ENCODE results near the gene PFAS.
"Not testable (repeated sequence)": the region's sequence is repeated elsewhere in the genome, so short reads cannot be mapped to it uniquely, and the experiment has no call there.

The PFAS gene

GRCh38 chr17:8248751-8249607, at the start of gene PFAS:
Gene PFAS (plus strand): TSS chr17:8249289. CDS start chr17:8253938, 4,649 bp downstream.
- peak; percentile 95 for DNase-seq (ENCODE audit: low read depth)

- no peak for DNase-seq (ENCODE audit: low read depth)
Measured at GRCh38 chr17:8204761-8205555, 44.1 kb upstream of the PFAS start.

GRCh38 chr17:8206536-8206935, 42.6 kb upstream of the PFAS start:
- DNase-seq (ENCODE audit: low read depth) = no peak

GRCh38 chr17:8209907-8210760, 39.0 kb upstream of the PFAS start, which contains the start of gene AURKB:
Gene AURKB (minus strand): TSS chr17:8210575. CDS start chr17:8210224, 351 bp downstream.
- peak; percentile 89 for DNase-seq (ENCODE audit: low read depth)

- DNase-seq (ENCODE audit: low read depth) = no peak
Measured at GRCh38 chr17:8210761-8211458, 38.2 kb upstream of the PFAS start.

GRCh38 chr17:8212312-8213180, 36.5 kb upstream of the PFAS start:
- no peak for DNase-seq (ENCODE audit: low read depth)

- DNase-seq (ENCODE audit: low read depth) = not testable (repeated sequence)
Measured at GRCh38 chr17:8214000-8214399, 35.1 kb upstream of the PFAS start.

- DNase-seq (ENCODE audit: low read depth) = peak; percentile 93
Measured at GRCh38 chr17:8220783-8221662, 28.1 kb upstream of the PFAS start.

GRCh38 chr17:8221663-8222379, 27.3 kb upstream of the PFAS start:
- DNase-seq (ENCODE audit: low read depth) = peak; percentile 88

- no peak for DNase-seq (ENCODE audit: low read depth)
Measured at GRCh38 chr17:8222380-8222629, 26.8 kb upstream of the PFAS start.

GRCh38 chr17:8222630-8223355, 26.3 kb upstream of the PFAS start:
- DNase-seq (ENCODE audit: low read depth) = peak; percentile 87

- peak; percentile 44 for DNase-seq (ENCODE audit: low read depth)
Measured at GRCh38 chr17:8223356-8224126, 25.5 kb upstream of the PFAS start.

- no peak for DNase-seq (ENCODE audit: low read depth)
Measured at GRCh38 chr17:8224891-8225812, 23.9 kb upstream of the PFAS start.

- DNase-seq (ENCODE audit: low read depth) = peak; percentile 78
Measured at GRCh38 chr17:8225813-8226535, 23.1 kb upstream of the PFAS start.

- DNase-seq (ENCODE audit: low read depth) = peak; percentile 57
Measured at GRCh38 chr17:8226536-8227237, 22.4 kb upstream of the PFAS start.
